OCI-LY1 (cell line): ENCODE measurements around the gene IRX2.

Experiments
- H2AFZ ChIP-seq: fragments of 200-600 bp; sonication (generic), shearing (Covaris generic); 2 replicates; pipeline ENCODE4 v1.6.0; 2014; ENCODE audit warnings: antibody characterized with exemption, mild to moderate bottlenecking, low read length
- H3F3A ChIP-seq: fragments of 200-600 bp; sonication (generic), shearing (Covaris generic); 2 replicates; pipeline ENCODE4 v1.6.0; 2014; ENCODE audit warnings: mild to moderate bottlenecking, antibody characterized with exemption, low read length, moderate library complexity; ENCODE audit not compliant: insufficient read depth
- H3K27ac ChIP-seq: fragments of 200-600 bp; sonication (generic); 2 replicates; pipeline ENCODE4 v1.5.1; 2014; ENCODE audit warnings: low read length, mixed run types, mild to moderate bottlenecking, low read depth; ENCODE audit not compliant: poor library complexity, severe bottlenecking
- H3K27me3 ChIP-seq: fragments of 200-600 bp; sonication (generic); 2 replicates; pipeline ENCODE4 v1.6.0; 2014; ENCODE audit warnings: antibody characterized with exemption, mild to moderate bottlenecking, low read length, moderate library complexity; ENCODE audit not compliant: insufficient read depth
- H3K36me3 ChIP-seq: fragments of 200-600 bp; sonication (generic); 2 replicates; pipeline ENCODE4 v1.6.1; 2014; ENCODE audit warnings: mild to moderate bottlenecking, antibody characterized with exemption, low read length, moderate library complexity, mixed read lengths; ENCODE audit not compliant: insufficient read depth
- H3K4me1 ChIP-seq: fragments of 200-600 bp; sonication (generic); 2 replicates; pipeline ENCODE4 v1.5.1; 2014; ENCODE audit warnings: mild to moderate bottlenecking, low read length, moderate library complexity; ENCODE audit not compliant: insufficient read depth, severe bottlenecking
- H3K4me2 ChIP-seq: fragments of 200-600 bp; sonication (generic), shearing (Covaris generic); 2 replicates; pipeline ENCODE4 v1.6.1; 2014; ENCODE audit warnings: low read length
- H3K4me3 ChIP-seq: fragments of 200-600 bp; sonication (generic); 2 replicates; pipeline ENCODE4 v1.5.1; 2014; ENCODE audit warnings: low read length, low read depth, mild to moderate bottlenecking, mixed read lengths; ENCODE audit not compliant: poor library complexity, severe bottlenecking
- H3K79me2 ChIP-seq: fragments of 200-600 bp; shearing (Covaris generic); 2 replicates; pipeline ENCODE4 v1.6.1; 2016; ENCODE audit warnings: mixed run types, low read length, mixed read lengths; ENCODE audit not compliant: insufficient read depth
- H3K9ac ChIP-seq: fragments of 200-600 bp; sonication (generic), shearing (Covaris generic); 2 replicates; pipeline ENCODE4 v1.6.1; 2014; ENCODE audit warnings: mild to moderate bottlenecking, low read length, mixed read lengths
- H3K9me2 ChIP-seq: fragments of 200-600 bp; sonication (generic), shearing (Covaris generic); 2 replicates; pipeline ENCODE4 v1.6.1; 2014; ENCODE audit warnings: low read depth, mild to moderate bottlenecking, low read length, mixed read lengths
- H3K9me3 ChIP-seq: fragments of 200-600 bp; shearing (Covaris generic); 2 replicates; pipeline ENCODE4 v1.6.1; 2014; ENCODE audit warnings: low read length, mixed read lengths
- H4K20me1 ChIP-seq: fragments of 200-600 bp; sonication (generic), shearing (Covaris generic); 2 replicates; pipeline ENCODE4 v1.6.0; 2016; ENCODE audit warnings: mild to moderate bottlenecking, low read length; ENCODE audit not compliant: insufficient read depth
- CTCF ChIP-seq: fragments of 200-600 bp; sonication (generic), shearing (Covaris generic); IDR thresholded peaks from 2 replicates; pipeline ENCODE4 v1.5.1; 2017; ENCODE audit warnings: mild to moderate bottlenecking, antibody characterized with exemption, low read length, moderate library complexity, mixed read lengths
- EZH2 ChIP-seq: fragments of 200-600 bp; sonication (generic), shearing (Covaris generic); IDR thresholded peaks from 2 replicates; pipeline ENCODE4 v1.8.0; 2017; ENCODE audit warnings: borderline replicate concordance, mixed run types, mild to moderate bottlenecking, antibody characterized with exemption, low read length, moderate library complexity, mixed read lengths

The IRX2 gene

GRCh38 chr5:2755076-2755680 lies 3.7 kb upstream of the IRX2 start:
- Histone ChIP-seq H3K36me3 (no peaks in the 10 kb centered on the region), H3K9me2 (no peaks in the 10 kb centered on the region), H2AFZ (no peak overlapping the region), H4K20me1 (no peaks in the 10 kb centered on the region), H3K27ac (no peak overlapping the region), H3K9me3 (no peaks in the 10 kb centered on the region), H3K27me3 (no peaks in the 10 kb centered on the region), H3F3A (no peaks in the 10 kb centered on the region), H3K79me2 (no peaks in the 10 kb centered on the region), H3K4me2 (no peak overlapping the region), H3K4me3 (no peak overlapping the region), H3K9ac (no peak overlapping the region), H3K4me1 (no peaks in the 10 kb centered on the region)
- no peak for TF ChIP-seq EZH2
- no peak for TF ChIP-seq CTCF

- no peak overlapping the region for H3K4me2 ChIP-seq
- H3K4me1 ChIP-seq, result no peaks in the 10 kb centered on the region
- H3K27me3 ChIP-seq, result no peaks in the 10 kb centered on the region
- no peaks in the 10 kb centered on the region for H3K9me2 ChIP-seq
- no peak overlapping the region for H2AFZ ChIP-seq
- H3F3A ChIP-seq, result no peaks in the 10 kb centered on the region
- no peaks in the 10 kb centered on the region for H3K9me3 ChIP-seq
- H3K4me3 ChIP-seq, result no peak overlapping the region
- TF ChIP-seq EZH2 (no peak), CTCF (no peak)
- H3K36me3 ChIP-seq, result no peaks in the 10 kb centered on the region
- H3K9ac ChIP-seq, result no peak overlapping the region
- H4K20me1 ChIP-seq, result no peaks in the 10 kb centered on the region
- H3K27ac ChIP-seq, result no peak overlapping the region
- no peaks in the 10 kb centered on the region for H3K79me2 ChIP-seq
Observed at GRCh38 chr5:2754581-2755075, 3.2 kb upstream of the IRX2 start.

- no peak overlapping the region for H3K4me3 ChIP-seq
- H3K9me3 ChIP-seq, result no peaks in the 10 kb centered on the region
- H4K20me1 ChIP-seq, result no peaks in the 10 kb centered on the region
- H3K27ac ChIP-seq, result no peak overlapping the region
- H3K4me1 ChIP-seq, result no peaks in the 10 kb centered on the region
- TF ChIP-seq CTCF, result no peak
- TF ChIP-seq EZH2, result no peak
- no peaks in the 10 kb centered on the region for H3K36me3 ChIP-seq
- no peak overlapping the region for H3K4me2 ChIP-seq
- no peaks in the 10 kb centered on the region for H3K27me3 ChIP-seq
- H3K9ac ChIP-seq, result no peak overlapping the region
- no peak overlapping the region for H2AFZ ChIP-seq
- H3K9me2 ChIP-seq, result no peaks in the 10 kb centered on the region
- no peaks in the 10 kb centered on the region for H3F3A ChIP-seq
- H3K79me2 ChIP-seq, result no peaks in the 10 kb centered on the region
Observed at GRCh38 chr5:2753452-2754420, 2.3 kb upstream of the IRX2 start.
